HepG2 (cell line): Measurements from ENCODE around the gene ITIH3. TPM values are rescaled to one million over a fixed set of nuclear protein-coding genes. Genes with fewer than 3 reads are reported as not detected.

Experiments
- CHD4 ChIP-seq: fragments of 200-600 bp; sonication (generic); IDR thresholded peaks from 2 replicates; pipeline ENCODE4 v1.7.0; 2017; ENCODE audit warnings: mild to moderate bottlenecking, low read length, borderline replicate concordance
- FIP1L1 ChIP-seq: fragments of 200-400 bp; formaldehyde crosslinking; IDR thresholded peaks from 2 replicates; pipeline ENCODE4 v1.6.1; 2018; ENCODE audit warnings: low read depth, mild to moderate bottlenecking, low read length, moderate library complexity, borderline replicate concordance; ENCODE audit not compliant: insufficient read depth
- FOSL1 ChIP-seq: sonication (generic); formaldehyde crosslinking; IDR thresholded peaks from 2 replicates; pipeline ENCODE4 v1.9.0; 2021; ENCODE audit warnings: missing genetic modification reagents, borderline replicate concordance
- KLF9 ChIP-seq: IDR thresholded peaks from 2 replicates; pipeline ENCODE4 v1.6.1; 2016; ENCODE audit warnings: low read depth
- PTBP1 ChIP-seq: fragments of 200-400 bp; formaldehyde crosslinking; IDR thresholded peaks from 2 replicates; pipeline ENCODE4 v1.6.1; 2018; ENCODE audit warnings: low read length, low read depth; ENCODE audit not compliant: poor library complexity, severe bottlenecking
- RFX1 ChIP-seq: fragments of 450-650 bp; IDR thresholded peaks from 2 replicates; pipeline ENCODE4 v1.6.1; 2017
- ZBTB42 ChIP-seq: sonication (generic); formaldehyde crosslinking; IDR thresholded peaks from 2 replicates; pipeline ENCODE4 v1.5.0; 2020; ENCODE audit warnings: mild to moderate bottlenecking, missing genetic modification reagents
- ZNF569 ChIP-seq: sonication (generic); formaldehyde crosslinking; IDR thresholded peaks from 2 replicates; pipeline ENCODE4 v1.5.0; 2020; ENCODE audit warnings: mild to moderate bottlenecking, missing genetic modification reagents, moderate library complexity, borderline replicate concordance
- ZNF619 ChIP-seq: sonication (generic); formaldehyde crosslinking; IDR thresholded peaks from 2 replicates; pipeline ENCODE4 v1.4.0; 2020; ENCODE audit warnings: mild to moderate bottlenecking, missing genetic modification reagents
- ZNF776 ChIP-seq: sonication (generic); formaldehyde crosslinking; IDR thresholded peaks from 2 replicates; pipeline ENCODE4 v1.4.0; 2020; ENCODE audit warnings: mild to moderate bottlenecking, missing genetic modification reagents
- ZNF788 ChIP-seq: sonication (generic); formaldehyde crosslinking; IDR thresholded peaks from 2 replicates; pipeline ENCODE4 v1.5.0; 2020; ENCODE audit warnings: mild to moderate bottlenecking, missing genetic modification reagents, borderline replicate concordance
- ZNF879 ChIP-seq: sonication (generic); formaldehyde crosslinking; IDR thresholded peaks from 2 replicates; pipeline ENCODE4 v1.8.1; 2023; ENCODE audit warnings: missing genetic modification reagents
- ZSCAN20 ChIP-seq: sonication (generic); formaldehyde crosslinking; IDR thresholded peaks from 2 replicates; pipeline ENCODE4 v1.4.0; 2020; ENCODE audit warnings: missing genetic modification reagents, mild to moderate bottlenecking, borderline replicate concordance
- polyA plus RNA-seq, 8 experiments: library from polyadenylated mRNA; depleted of rRNA in 3 of 8; stranded (reverse) in 7 of 8; unstranded in 1 of 8; fragments of >200 nt; fragmentation: Illumina TruSeq in 4 of 8; extraction: Trizol in 4 of 8; gene quantifications; 2 replicates each; pipeline versions ENCODE4 v1.2.1 to v1.2.3, GENCODE V29; 2011 to 2016; ENCODE audit warnings: low read depth in 4 of 8, missing spikeins in 1 of 8, mixed read lengths in 1 of 8; ENCODE audit not compliant: insufficient read depth in 1 of 8
- total RNA-seq, 5 experiments: library from RNA; depleted of rRNA; stranded (reverse); fragments of >200 nt; fragmentation: Illumina TruSeq; extraction: Trizol; gene quantifications; 2 replicates each; pipeline ENCODE4 v1.2.3, GENCODE V29; 2016; ENCODE audit warnings: low read depth in 1 of 5
- TF ChIP-seq, protein P1 (sequence below), 2 experiments: sonication (generic) in 1 of 2; formaldehyde crosslinking in 1 of 2; IDR thresholded peaks; 2 replicates each; pipeline versions ENCODE4 v1.4.0 to v1.6.1; 2016 to 2020; ENCODE audit warnings: borderline replicate concordance in 1 of 2, low read depth in 1 of 2, mild to moderate bottlenecking in 1 of 2, missing genetic modification reagents in 1 of 2
- TF ChIP-seq, protein P2 (sequence below): sonication (generic); formaldehyde crosslinking; IDR thresholded peaks from 2 replicates; pipeline ENCODE4 v1.8.0; 2022; ENCODE audit warnings: missing genetic modification reagents, low read depth, mild to moderate bottlenecking, borderline replicate concordance
- TF ChIP-seq, protein P3 (sequence below): sonication (generic); formaldehyde crosslinking; IDR thresholded peaks from 2 replicates; pipeline ENCODE4 v1.5.0; 2020; ENCODE audit warnings: missing genetic modification reagents
- TF ChIP-seq, protein P4 (sequence below): sonication (generic); formaldehyde crosslinking; IDR thresholded peaks from 2 replicates; pipeline ENCODE4 v1.4.0; 2020; ENCODE audit warnings: missing genetic modification reagents

Gene ITIH3
- total and polyA plus RNA-seq, 2 of the 13 experiments (the other 11 are each of a cell fraction or from before 2014, with no cell fraction given): 105 to 632 TPM

DNA sequence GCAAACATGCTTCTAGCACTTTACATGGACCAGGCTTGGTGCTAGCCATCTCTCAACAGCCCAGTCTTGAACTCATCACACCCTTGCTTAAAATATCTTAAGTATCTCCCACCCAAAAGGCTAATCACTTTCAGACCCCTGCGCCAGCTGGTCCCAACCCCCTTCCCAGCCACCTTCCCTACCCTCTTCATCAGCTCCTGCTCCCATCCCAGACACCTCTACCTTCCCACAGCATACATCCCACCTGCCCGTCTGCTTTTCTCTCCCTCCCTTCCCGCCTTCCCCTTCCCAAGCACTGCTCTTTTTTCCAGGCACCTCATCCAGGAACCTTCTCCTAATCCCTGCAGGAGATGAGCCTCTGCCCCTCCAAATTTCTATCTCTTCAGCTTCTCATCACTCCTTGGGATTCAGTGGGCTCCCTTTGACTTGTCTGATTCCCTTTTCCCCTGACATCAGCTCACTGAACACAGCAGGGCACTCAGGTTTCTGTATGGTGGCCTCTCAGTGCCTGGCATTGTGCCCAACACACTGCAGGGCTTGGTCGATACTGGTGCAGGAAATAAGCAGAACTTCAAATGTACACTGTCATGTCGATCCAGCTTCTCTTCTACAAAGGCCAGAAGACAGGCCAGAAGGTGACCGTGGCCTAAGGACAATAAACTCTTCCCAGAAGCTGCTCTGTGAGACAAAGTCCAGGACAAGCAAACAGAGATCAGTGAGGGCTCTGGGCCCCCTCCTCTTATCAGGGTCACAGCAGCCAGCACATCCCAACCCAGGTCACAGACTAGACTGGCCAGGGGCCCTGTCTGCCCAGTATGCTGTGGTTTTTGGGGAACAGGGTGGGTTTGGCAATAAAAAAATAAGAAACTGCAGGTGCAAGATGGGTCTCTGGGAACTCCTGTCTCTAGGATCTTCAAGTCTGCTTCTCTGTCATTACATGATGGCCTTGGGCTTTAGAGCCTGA is 19.4 kb upstream of the ITIH3 start (continued):
- no peak; the same call in 1 of the 2 replicates for TF ChIP-seq ZNF619 (CRISPR knock-in tag)
- TF ChIP-seq ZBTB42 (CRISPR knock-in tag): peak; percentile 11; the same call in 1 of the 2 replicates
- TF ChIP-seq ZNF879 (CRISPR knock-in tag): no peak
- TF ChIP-seq CHD4: no peak; the same call in 1 of the 2 replicates
- TF ChIP-seq KLF9: 0 out of 2 replicates have a peak, but pooled peaks have one; percentile 36
- no peak for TF ChIP-seq PTBP1
- TF ChIP-seq, protein P1, sequence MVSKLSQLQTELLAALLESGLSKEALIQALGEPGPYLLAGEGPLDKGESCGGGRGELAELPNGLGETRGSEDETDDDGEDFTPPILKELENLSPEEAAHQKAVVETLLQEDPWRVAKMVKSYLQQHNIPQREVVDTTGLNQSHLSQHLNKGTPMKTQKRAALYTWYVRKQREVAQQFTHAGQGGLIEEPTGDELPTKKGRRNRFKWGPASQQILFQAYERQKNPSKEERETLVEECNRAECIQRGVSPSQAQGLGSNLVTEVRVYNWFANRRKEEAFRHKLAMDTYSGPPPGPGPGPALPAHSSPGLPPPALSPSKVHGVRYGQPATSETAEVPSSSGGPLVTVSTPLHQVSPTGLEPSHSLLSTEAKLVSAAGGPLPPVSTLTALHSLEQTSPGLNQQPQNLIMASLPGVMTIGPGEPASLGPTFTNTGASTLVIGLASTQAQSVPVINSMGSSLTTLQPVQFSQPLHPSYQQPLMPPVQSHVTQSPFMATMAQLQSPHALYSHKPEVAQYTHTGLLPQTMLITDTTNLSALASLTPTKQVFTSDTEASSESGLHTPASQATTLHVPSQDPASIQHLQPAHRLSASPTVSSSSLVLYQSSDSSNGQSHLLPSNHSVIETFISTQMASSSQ (IDR thresholded peaks at IDR 0.05; ENCODE audit: low read depth): peak; percentile 81
- TF ChIP-seq, protein P1 (CRISPR knock-in tag; IDR thresholded peaks at IDR 0.05; ENCODE audit: borderline replicate concordance): peak; percentile 73; the same call in 1 of the 2 replicates
- no peak for TF ChIP-seq FOSL1 (CRISPR knock-in tag)
- TF ChIP-seq, protein P2, sequence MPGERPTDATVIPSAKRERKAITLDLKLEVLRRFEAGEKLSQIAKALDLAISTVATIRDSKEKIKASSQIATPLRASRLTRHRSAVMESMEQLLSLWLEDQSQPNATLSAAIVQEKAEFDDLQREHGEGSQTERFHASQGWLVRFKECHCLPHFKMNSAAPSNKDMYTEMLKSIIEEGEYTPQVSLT (CRISPR knock-in tag): no peak
- no peak for TF ChIP-seq ZNF569 (CRISPR knock-in tag)
- 0 out of 2 replicates have a peak, but pooled peaks have one; percentile 30 for TF ChIP-seq ZSCAN20 (CRISPR knock-in tag)
- TF ChIP-seq, protein P3, sequence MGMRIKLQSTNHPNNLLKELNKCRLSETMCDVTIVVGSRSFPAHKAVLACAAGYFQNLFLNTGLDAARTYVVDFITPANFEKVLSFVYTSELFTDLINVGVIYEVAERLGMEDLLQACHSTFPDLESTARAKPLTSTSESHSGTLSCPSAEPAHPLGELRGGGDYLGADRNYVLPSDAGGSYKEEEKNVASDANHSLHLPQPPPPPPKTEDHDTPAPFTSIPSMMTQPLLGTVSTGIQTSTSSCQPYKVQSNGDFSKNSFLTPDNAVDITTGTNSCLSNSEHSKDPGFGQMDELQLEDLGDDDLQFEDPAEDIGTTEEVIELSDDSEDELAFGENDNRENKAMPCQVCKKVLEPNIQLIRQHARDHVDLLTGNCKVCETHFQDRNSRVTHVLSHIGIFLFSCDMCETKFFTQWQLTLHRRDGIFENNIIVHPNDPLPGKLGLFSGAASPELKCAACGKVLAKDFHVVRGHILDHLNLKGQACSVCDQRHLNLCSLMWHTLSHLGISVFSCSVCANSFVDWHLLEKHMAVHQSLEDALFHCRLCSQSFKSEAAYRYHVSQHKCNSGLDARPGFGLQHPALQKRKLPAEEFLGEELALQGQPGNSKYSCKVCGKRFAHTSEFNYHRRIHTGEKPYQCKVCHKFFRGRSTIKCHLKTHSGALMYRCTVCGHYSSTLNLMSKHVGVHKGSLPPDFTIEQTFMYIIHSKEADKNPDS (CRISPR knock-in tag): 0 out of 2 replicates have a peak, but pooled peaks have one; percentile 65
- TF ChIP-seq ZNF788: peak; percentile 86; the same call in 1 of the 2 replicates
- no peak for TF ChIP-seq FIP1L1
- TF ChIP-seq, protein P4, sequence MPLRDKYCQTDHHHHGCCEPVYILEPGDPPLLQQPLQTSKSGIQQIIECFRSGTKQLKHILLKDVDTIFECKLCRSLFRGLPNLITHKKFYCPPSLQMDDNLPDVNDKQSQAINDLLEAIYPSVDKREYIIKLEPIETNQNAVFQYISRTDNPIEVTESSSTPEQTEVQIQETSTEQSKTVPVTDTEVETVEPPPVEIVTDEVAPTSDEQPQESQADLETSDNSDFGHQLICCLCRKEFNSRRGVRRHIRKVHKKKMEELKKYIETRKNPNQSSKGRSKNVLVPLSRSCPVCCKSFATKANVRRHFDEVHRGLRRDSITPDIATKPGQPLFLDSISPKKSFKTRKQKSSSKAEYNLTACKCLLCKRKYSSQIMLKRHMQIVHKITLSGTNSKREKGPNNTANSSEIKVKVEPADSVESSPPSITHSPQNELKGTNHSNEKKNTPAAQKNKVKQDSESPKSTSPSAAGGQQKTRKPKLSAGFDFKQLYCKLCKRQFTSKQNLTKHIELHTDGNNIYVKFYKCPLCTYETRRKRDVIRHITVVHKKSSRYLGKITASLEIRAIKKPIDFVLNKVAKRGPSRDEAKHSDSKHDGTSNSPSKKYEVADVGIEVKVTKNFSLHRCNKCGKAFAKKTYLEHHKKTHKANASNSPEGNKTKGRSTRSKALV: 0 out of 2 replicates have a peak, but pooled peaks have one; percentile 43
- no peak for TF ChIP-seq ZNF776 (CRISPR knock-in tag)
- no peak for TF ChIP-seq RFX1
